ENCODE data around the gene GPANK1. TPM values are rescaled to one million over a fixed set of nuclear protein-coding genes. Genes with fewer than 3 reads are reported as not detected.

Gene GPANK1
- total RNA-seq, 1 experiment from 2014 or later = 26.8 TPM

GRCh38 chr6:31640612-31641011, 24.2 kb downstream of the GPANK1 start:
- Histone ChIP-seq H3K4ac (ENCODE audit: low read depth, low read length) (no peak overlapping the region), H3K4me2 (ENCODE audit: insufficient read depth, insufficient read length, low read length) (no peak overlapping the region), H4K20me1 (ENCODE audit: control insufficient read depth, insufficient read depth, insufficient read length) (peaks cover 2% of the 10 kb centered on the region), H3K56ac (ENCODE audit: insufficient read length, low read depth, low read length) (no peak overlapping the region), H3K18ac (ENCODE audit: insufficient read length, low read depth, low read length) (no peak overlapping the region), H3K79me1 (ENCODE audit: insufficient read depth, low read depth, low read length, poor library complexity, severe bottlenecking) (no peaks in the 10 kb centered on the region), H3K9ac (ENCODE audit: extremely low read depth, insufficient read length, low read length) (no peak overlapping the region), H4K5ac (ENCODE audit: insufficient read length, low read depth, low read length) (no peak overlapping the region), H3K14ac (ENCODE audit: insufficient read depth, low read length) (no peak overlapping the region), H3K23ac (ENCODE audit: insufficient read length, low read depth, low read length) (no peak overlapping the region), H3K23me2 (ENCODE audit: insufficient read length, low read depth, low read length, poor library complexity, severe bottlenecking) (no peaks in the 10 kb centered on the region), H2BK15ac (ENCODE audit: low read depth, low read length) (no peak overlapping the region), H3T11ph (ENCODE audit: low read length) (no peak overlapping the region), H2BK20ac (ENCODE audit: low read depth, low read length, poor library complexity, severe bottlenecking) (no peak overlapping the region), H2BK5ac (ENCODE audit: insufficient read length, low read length) (no peak overlapping the region), H3K79me2 (ENCODE audit: insufficient read depth, low read length) (no peaks in the 10 kb centered on the region), H2BK12ac (ENCODE audit: insufficient read length, low read depth, low read length) (no peak overlapping the region), H3K27me3 (ENCODE audit: insufficient read depth, low read length) (no peaks in the 10 kb centered on the region), H4K8ac (replicated peaks; ENCODE audit: insufficient read length, low read depth, low read length) (no peak overlapping the region), H2BK120ac (ENCODE audit: low read depth, low read length, poor library complexity, severe bottlenecking) (no peak overlapping the region), H4K91ac (ENCODE audit: insufficient read length, low read depth, low read length) (no peak overlapping the region), H3K9me3 (ENCODE audit: control insufficient read depth, low read depth, low read length) (no peaks in the 10 kb centered on the region), H2AFZ (ENCODE audit: low read length) (no peak overlapping the region), H3K4me1 (ENCODE audit: insufficient read depth, low read length) (no peaks in the 10 kb centered on the region), H3K27ac (ENCODE audit: insufficient read length, low read depth, low read length) (no peak overlapping the region), H2AK5ac (ENCODE audit: insufficient read length, low read length) (no peak overlapping the region)
- no peak overlapping the region for H3K4me3 Mint-ChIP-seq
- no peak overlapping the region; a peak in 1 of 7 replicates for H3K27ac Mint-ChIP-seq
- H3K27me3 Mint-ChIP-seq (ENCODE audit: low read depth) = no peaks in the 10 kb centered on the region
- WGBS (ENCODE audit: extremely low coverage, insufficient read length, low lambda C conversion rate) = no CpG with 5 or more reads among the region's 6 CpGs
- DNase-seq = no peak
- H3K4me1 Mint-ChIP-seq = no peaks in the 10 kb centered on the region
- no peaks in the 10 kb centered on the region for H3K9me3 Mint-ChIP-seq
- TF ChIP-seq CTCF (conservative IDR thresholded peaks at IDR 0.05) = no peak
- H3K36me3 Mint-ChIP-seq (ENCODE audit: insufficient read depth in 1 of 3, low read depth in 3 of 3) = peaks cover 48 to 89% (median 82%) of the 10 kb centered on the region in 3 experiments
